Gastroesophageal sphincter (tissue), 4 donors: ENCODE measurements around the gene SP140L. TPM values are rescaled to one million over a fixed set of nuclear protein-coding genes. Genes with fewer than 3 reads are reported as not detected.
"Not testable (repeated sequence)": the region's sequence is repeated elsewhere in the genome, so short reads cannot be mapped to it uniquely, and the experiment has no call there.

Experiments
- ATAC-seq: fragments of 150-250 bp; one replicate; pipeline ENCODE4 v1.9.1; 2016; ENCODE audit warnings: mild to moderate bottlenecking, moderate library complexity
- H3K27ac ChIP-seq, 4 donors: fragments of 200-600 bp; sonication (generic) in 3 of 4; 1 replicate in 3 of 4; 2 replicates in 1 of 4; pipeline ENCODE4 v1.5.1; 2016 to 2019
- H3K27me3 ChIP-seq: fragments of 200-600 bp; sonication (generic); one replicate; pipeline ENCODE4 v1.5.1; 2019
- H3K36me3 ChIP-seq, 2 donors: fragments of 200-600 bp; sonication (generic); one replicate each; pipeline ENCODE4 v1.5.1; 2019; ENCODE audit warnings: control low read depth in 1 of 2
- H3K4me1 ChIP-seq, 3 donors: fragments of 200-600 bp; sonication (generic); 1 replicate in 2 of 3; 2 replicates in 1 of 3; pipeline ENCODE4 v1.5.1; 2016 to 2019; ENCODE audit warnings: control low read depth in 2 of 3
- H3K4me3 ChIP-seq, 2 donors: fragments of 200-600 bp; sonication (generic); one replicate each; pipeline ENCODE4 v1.5.1; 2019; ENCODE audit warnings: mild to moderate bottlenecking in 1 of 2, moderate library complexity in 1 of 2
- H3K9me3 ChIP-seq, 3 donors: fragments of 200-600 bp; sonication (generic); one replicate each; pipeline ENCODE4 v1.5.1; 2017 to 2019; ENCODE audit warnings: control low read depth in 2 of 3
- CTCF ChIP-seq, 4 experiments: fragments of 200-600 bp in 2 of 4; fragments of 450-650 bp in 2 of 4; sonication (generic) in 1 of 4; IDR thresholded peaks; one replicate each; pipeline ENCODE4 v1.5.1; 2017 to 2019; ENCODE audit warnings: antibody characterized with exemption in 4 of 4, mild to moderate bottlenecking in 2 of 4, moderate library complexity in 2 of 4
- EP300 ChIP-seq: sonication (generic); formaldehyde crosslinking; IDR thresholded peaks from one replicate; pipeline ENCODE4 v1.6.1; 2017; ENCODE audit warnings: antibody characterized with exemption, mild to moderate bottlenecking
- POLR2A ChIP-seq, 2 donors: fragments of 450-650 bp; IDR thresholded peaks; one replicate each; pipeline ENCODE4 v1.6.1; 2017; ENCODE audit warnings: antibody characterized with exemption in 2 of 2, mild to moderate bottlenecking in 2 of 2, moderate library complexity in 1 of 2
- POLR2AphosphoS5 ChIP-seq: sonication (generic); formaldehyde crosslinking; IDR thresholded peaks from one replicate; pipeline ENCODE4 v1.6.1; 2017; ENCODE audit warnings: antibody characterized with exemption
- WGBS, 2 donors: methylation state at CpG; one replicate each; pipeline ENCODE4 v1.1.5; 2018; ENCODE audit warnings: low coverage in 1 of 2; 5-methylcytosine and 5-hydroxymethylcytosine counted together
- total RNA-seq, 4 donors: library from RNA; depleted of rRNA; stranded (reverse); fragments of >200 nt; gene quantifications; one replicate each; pipeline ENCODE4 v1.1.0, GENCODE V29; 2016

SP140L gene
- total RNA-seq, 4 donors from 2014 or later, result 6.1 to 11.0 (median 7.6) TPM

- Histone ChIP-seq H3K27me3 (no peaks in the 10 kb centered on the region), H3K36me3 (no peaks in the 10 kb centered on the region), H3K4me1 (no peaks in the 10 kb centered on the region), H3K4me3 (no peak overlapping the region), H3K9me3 (peaks cover 0 to 6% (median 0%) of the 10 kb centered on the region in 3 donors), H3K27ac (no peak overlapping the region)
- TF ChIP-seq POLR2A (IDR thresholded peaks at IDR 0.05), result no peak
- no peak for TF ChIP-seq CTCF (IDR thresholded peaks at IDR 0.05)
- TF ChIP-seq EP300, result no peak
- WGBS, 2 donors, result 77 to 95% methylated on average over 11 of the region's 12 CpGs
- no peak for ATAC-seq
These were observed 18.5 kb upstream of the SP140L start for GRCh38 chr2:230308402-230309000.

GRCh38 chr2:230310792-230311191 is 16.2 kb upstream of the SP140L start:
- WGBS, 2 donors, result no CpG with 5 or more reads among the region's 5 CpGs
- not testable (repeated sequence) for H3K36me3 ChIP-seq, ATAC-seq, H3K27me3 ChIP-seq, H3K27ac ChIP-seq, H3K4me3 ChIP-seq, H3K4me1 ChIP-seq, H3K9me3 ChIP-seq

- H3K9me3 ChIP-seq, H3K36me3 ChIP-seq, H3K27ac ChIP-seq, ATAC-seq, H3K4me1 ChIP-seq, H3K27me3 ChIP-seq, H3K4me3 ChIP-seq: not testable (repeated sequence)
- 17 to 40% methylated on average over 1 of the region's 1 CpG for WGBS, 2 donors
These were observed 15.4 kb upstream of the SP140L start for GRCh38 chr2:230311634-230312033.

- Histone ChIP-seq H3K4me3 (no peak overlapping the region), H3K4me1 (no peaks in the 10 kb centered on the region), H3K27me3 (no peaks in the 10 kb centered on the region), H3K9me3 (no peaks in the 10 kb centered on the region), H3K36me3 (no peaks in the 10 kb centered on the region), H3K27ac (no peak overlapping the region)
- 71 to 80% methylated on average over 1 to 2 of the region's 2 CpGs for WGBS, 2 donors
- TF ChIP-seq POLR2A (IDR thresholded peaks at IDR 0.05) (no peak), EP300 (no peak), CTCF (IDR thresholded peaks at IDR 0.05) (no peak), POLR2AphosphoS5 (no peak)
- no peak for ATAC-seq
These were observed 14.4 kb upstream of the SP140L start for GRCh38 chr2:230312638-230313037.

- no peak for TF ChIP-seq CTCF (IDR thresholded peaks at IDR 0.05)
- no peak for TF ChIP-seq POLR2A (IDR thresholded peaks at IDR 0.05)
- no peak for TF ChIP-seq POLR2AphosphoS5
- no peak for TF ChIP-seq EP300
These were observed 9.6 kb upstream of the SP140L start for GRCh38 chr2:230317366-230317765.

GRCh38 chr2:230318190-230319121 is 8.5 kb upstream of the SP140L start:
- Histone ChIP-seq H3K4me3 (no peak overlapping the region), H3K27me3 (no peaks in the 10 kb centered on the region), H3K27ac (no peak overlapping the region), H3K36me3 (no peaks in the 10 kb centered on the region), H3K9me3 (peaks cover 0 to 24% (median 0%) of the 10 kb centered on the region in 3 donors), H3K4me1 (no peaks in the 10 kb centered on the region)
- no peak for ATAC-seq
- 71 to 100% methylated on average over 1 to 6 of the region's 6 CpGs for WGBS, 2 donors
- TF ChIP-seq CTCF (IDR thresholded peaks at IDR 0.05) (no peak), POLR2AphosphoS5 (no peak), EP300 (no peak), POLR2A (IDR thresholded peaks at IDR 0.05) (no peak)

More at GRCh38 chr2:230317366-230317765, 9.6 kb upstream of the SP140L start:
- no peaks in the 10 kb centered on the region for H3K36me3 ChIP-seq
- 0% methylated on average over 1 of the region's 3 CpGs; no CpG with 5 or more reads in 1 of the 2 donors for WGBS, 2 donors
- no peak overlapping the region for H3K27ac ChIP-seq
- ATAC-seq, result no peak
- no peak overlapping the region for H3K4me3 ChIP-seq
- peaks cover 0 to 14% (median 0%) of the 10 kb centered on the region in 3 donors for H3K9me3 ChIP-seq
- no peaks in the 10 kb centered on the region for H3K27me3 ChIP-seq
- no peaks in the 10 kb centered on the region for H3K4me1 ChIP-seq
